Measurements from ENCODE around the gene NPAS4. TPM values are rescaled to one million over a fixed set of nuclear protein-coding genes. Genes with fewer than 3 reads are reported as not detected.
A peak's percentile ranks its signal among the peaks of the same experiment; 100 is the strongest.
"Not testable (repeated sequence)": the region's sequence is repeated elsewhere in the genome, so short reads cannot be mapped to it uniquely, and the experiment has no call there.

NPAS4 gene
- total and polyA plus RNA-seq, 2 of the 4 experiments (the other 2 are of a cell fraction): under 0.01 to 0.77 TPM

- H3K27me3 ChIP-seq (ENCODE audit: control insufficient read depth, insufficient read depth, low read length); H3K9me3 ChIP-seq (ENCODE audit: control insufficient read depth, insufficient read depth, low read length); H3K4me2 ChIP-seq (ENCODE audit: low read depth, low read length); H2BK120ac ChIP-seq (ENCODE audit: low read depth, low read length); H3K18ac ChIP-seq (ENCODE audit: low read depth, low read length); H3K27ac ChIP-seq (ENCODE audit: insufficient read depth, low read length); dilution Hi-C loops (cut with HindIII; ENCODE audit: low sequenced_read_pairs, unreplicated experiment); H3K4me3 ChIP-seq (ENCODE audit: insufficient read depth, low read depth, low read length); H3K4me1 ChIP-seq (ENCODE audit: control insufficient read depth, insufficient read depth, low read length); H2AFZ ChIP-seq (replicated peaks; ENCODE audit: low read length, poor library complexity); H3K79me1 ChIP-seq (ENCODE audit: low read depth in 1 of 2, low read length in 2 of 2); ATAC-seq (ENCODE audit: low read depth); H2AK9ac ChIP-seq (replicated peaks; ENCODE audit: low read depth, low read length, poor library complexity); in situ Hi-C loops (cut with MboI; ENCODE audit: low sequenced_read_pairs); H3K36me3 ChIP-seq (ENCODE audit: control insufficient read depth, insufficient read depth, low read length); H4K8ac ChIP-seq (ENCODE audit: low read depth in 2 of 2, low read length in 2 of 2); H3K23ac ChIP-seq (ENCODE audit: low read depth, low read length); POLR2A ChIA-PET (ENCODE audit: unreplicated experiment); H4K91ac ChIP-seq (ENCODE audit: insufficient read depth, low read depth, low read length); H3K14ac ChIP-seq (replicated peaks; ENCODE audit: low read depth, low read length); H4K20me1 ChIP-seq (ENCODE audit: insufficient read depth, low read length); H4K5ac ChIP-seq (ENCODE audit: low read depth, low read length); BruUV-seq (replicated peaks); H3K56ac ChIP-seq (ENCODE audit: extremely low read depth, insufficient read depth, low read length); H2BK5ac ChIP-seq (ENCODE audit: low read depth, low read length, poor library complexity, severe bottlenecking); H3K4ac ChIP-seq (ENCODE audit: low read depth, low read length); H3K9me1 ChIP-seq (ENCODE audit: insufficient read depth, low read length); H3K9ac ChIP-seq (ENCODE audit: low read depth, low read length); H2AK5ac ChIP-seq (ENCODE audit: low read depth, low read length); H2BK20ac ChIP-seq (ENCODE audit: low read depth, low read length); DNase-seq; H2BK15ac ChIP-seq (ENCODE audit: low read depth, low read length); CTCF ChIA-PET: not testable (repeated sequence)
- intact Hi-C loops (cut with micrococcal nuclease): loop anchor here (5.0 kb wide), 1 partner anchor 44 kb away; no protein-coding TSS in a partner anchor
Measured at GRCh38 chr11:66431287-66431686, 10.5 kb downstream of the NPAS4 start.

GRCh38 chr11:66431871-66432329 is 11.1 kb downstream of the NPAS4 start:
- H3K4me2 ChIP-seq (ENCODE audit: low read depth, low read length); H4K8ac ChIP-seq (ENCODE audit: low read depth in 2 of 2, low read length in 2 of 2); H2AK5ac ChIP-seq (ENCODE audit: low read depth, low read length); H3K9me3 ChIP-seq (ENCODE audit: control insufficient read depth, insufficient read depth, low read length); H3K27me3 ChIP-seq (ENCODE audit: control insufficient read depth, insufficient read depth, low read length); H3K23ac ChIP-seq (ENCODE audit: low read depth, low read length); in situ Hi-C loops (cut with MboI; ENCODE audit: low sequenced_read_pairs); H3K9ac ChIP-seq (ENCODE audit: low read depth, low read length); H3K4me1 ChIP-seq (ENCODE audit: control insufficient read depth, insufficient read depth, low read length); H3K36me3 ChIP-seq (ENCODE audit: control insufficient read depth, insufficient read depth, low read length); ATAC-seq (ENCODE audit: low read depth); H2BK15ac ChIP-seq (ENCODE audit: low read depth, low read length); H3K79me1 ChIP-seq (ENCODE audit: low read depth in 1 of 2, low read length in 2 of 2); H2BK120ac ChIP-seq (ENCODE audit: low read depth, low read length); H3K14ac ChIP-seq (replicated peaks; ENCODE audit: low read depth, low read length); H3K27ac ChIP-seq (ENCODE audit: insufficient read depth, low read length); H3K9me1 ChIP-seq (ENCODE audit: insufficient read depth, low read length); dilution Hi-C loops (cut with HindIII; ENCODE audit: low sequenced_read_pairs, unreplicated experiment); H2BK20ac ChIP-seq (ENCODE audit: low read depth, low read length); DNase-seq; H4K5ac ChIP-seq (ENCODE audit: low read depth, low read length); H3K56ac ChIP-seq (ENCODE audit: extremely low read depth, insufficient read depth, low read length); H3K4me3 ChIP-seq (ENCODE audit: insufficient read depth, low read depth, low read length); H3K4ac ChIP-seq (ENCODE audit: low read depth, low read length); H2BK5ac ChIP-seq (ENCODE audit: low read depth, low read length, poor library complexity, severe bottlenecking); H3K18ac ChIP-seq (ENCODE audit: low read depth, low read length); BruUV-seq (replicated peaks); H4K20me1 ChIP-seq (ENCODE audit: insufficient read depth, low read length); H2AFZ ChIP-seq (replicated peaks; ENCODE audit: low read length, poor library complexity); H4K91ac ChIP-seq (ENCODE audit: insufficient read depth, low read depth, low read length): not testable (repeated sequence)
- intact Hi-C loops (cut with micrococcal nuclease): loop anchor here (5.0 kb wide), 1 partner anchor 45 kb away; no protein-coding TSS in a partner anchor
- 70% methylated on average over 1 of the region's 8 CpGs; no CpG with 5 or more reads in 1 of the 2 experiments for WGBS, 2 experiments (ENCODE audit: extremely low coverage in 2 of 2, insufficient read length in 1 of 2)
- ChIA-PET CTCF (interaction anchor here (0.6 kb wide), 1 partner anchor 42 kb away, joined by 4 read pairs; no protein-coding TSS in a partner anchor), POLR2A (ENCODE audit: unreplicated experiment) (interaction anchor here (0.6 kb wide), 1 partner anchor 35 kb away, joined by 3 read pairs; no protein-coding TSS in a partner anchor)
- H2AK9ac ChIP-seq (replicated peaks; ENCODE audit: low read depth, low read length, poor library complexity): peak overlapping the region; percentile 3
